GM12892 (cell line): Measurements from ENCODE around the gene DNAJA3.

ENCODE experiments used
- DNase-seq: peaks from one replicate; pipeline ENCODE4 v3.0.0; 2011; ENCODE audit not compliant: insufficient read length
- FAIRE-seq: peaks from 2 replicates; lab custom pipeline; 2011; peaks lifted over from hg19 to GRCh38; lab: Jason Lieb, UNC
- POLR2A ChIP-seq: IDR thresholded peaks from 2 replicates; pipeline ENCODE4 v1.6.1; 2011; ENCODE audit warnings: low read depth, low read length, control low read depth
- POLR2AphosphoS5 ChIP-seq: IDR thresholded peaks from 2 replicates; pipeline ENCODE4 v1.6.1; 2011; ENCODE audit warnings: low read depth, low read length, control low read depth
- TAF1 ChIP-seq: IDR thresholded peaks from 2 replicates; pipeline ENCODE4 v1.6.1; 2011; ENCODE audit warnings: low read depth, mild to moderate bottlenecking, control low read depth, low read length, borderline replicate concordance

The DNAJA3 gene

DNA sequence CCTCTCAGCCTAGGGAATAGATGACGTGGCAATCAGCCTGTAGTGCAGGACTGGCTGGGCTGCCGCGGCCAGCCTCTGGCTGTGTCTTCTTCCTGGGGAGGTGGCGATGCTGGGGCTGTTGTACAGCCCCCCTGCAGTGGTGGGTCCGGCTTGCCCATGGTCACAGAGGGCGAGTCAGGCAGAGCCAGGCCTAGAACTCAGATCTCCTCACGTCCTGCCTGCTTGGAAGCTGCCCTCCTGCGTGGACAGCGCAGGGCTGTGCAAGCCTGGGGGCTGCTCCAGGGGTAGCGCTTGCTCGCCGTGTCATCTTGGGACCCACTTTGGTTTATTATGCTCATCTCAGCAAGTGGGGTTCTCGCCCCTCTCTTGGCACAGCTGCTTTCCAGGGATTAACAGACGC lies 29.4 kb downstream of the DNAJA3 start:
- no peak for DNase-seq
- FAIRE-seq, result no peak
- no peak for TF ChIP-seq POLR2A
- no peak for TF ChIP-seq POLR2AphosphoS5
- TF ChIP-seq TAF1, result no peak

DNA sequence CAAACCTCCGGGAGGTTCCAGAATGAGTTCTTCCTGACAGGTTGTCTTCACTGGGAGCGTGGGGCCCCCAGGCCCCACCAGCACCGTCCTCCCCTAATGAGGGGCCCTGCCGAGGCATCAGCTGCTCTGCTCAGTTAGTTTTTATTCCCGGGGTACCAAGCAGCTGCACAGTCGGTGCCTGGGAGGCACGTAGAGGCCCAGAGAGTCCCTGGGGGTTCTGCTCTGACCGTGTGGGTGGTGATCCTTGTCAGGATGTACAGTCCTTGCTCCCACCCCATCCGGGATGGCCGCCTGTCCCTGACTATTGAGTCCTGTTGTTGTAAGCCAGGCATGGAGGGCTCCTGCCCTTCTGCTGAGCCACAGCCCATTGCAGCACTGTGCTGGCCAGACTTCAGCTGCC lies 30.3 kb downstream of the DNAJA3 start:
- TF ChIP-seq POLR2A (no peak), TAF1 (no peak), POLR2AphosphoS5 (no peak)
- FAIRE-seq, result no peak
- no peak for DNase-seq

DNA sequence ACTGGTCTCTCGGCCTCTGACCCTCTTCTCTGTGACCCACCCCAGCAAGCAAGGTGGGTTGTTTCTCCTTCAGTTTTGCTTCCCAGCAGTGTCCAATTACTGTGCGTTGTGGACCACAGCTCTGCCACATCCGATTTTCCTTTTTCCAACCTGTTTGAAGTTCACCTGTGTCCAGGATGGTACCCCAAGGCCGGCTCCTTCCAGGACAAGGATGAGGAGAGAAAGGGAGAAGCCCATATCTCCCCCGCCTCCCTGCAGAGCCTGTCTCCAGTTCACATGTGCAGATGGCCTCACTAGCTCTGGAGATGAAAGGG lies 35.2 kb downstream of the DNAJA3 start:
- DNase-seq, result no peak
- no peak for FAIRE-seq
- TF ChIP-seq POLR2AphosphoS5, result no peak

DNA sequence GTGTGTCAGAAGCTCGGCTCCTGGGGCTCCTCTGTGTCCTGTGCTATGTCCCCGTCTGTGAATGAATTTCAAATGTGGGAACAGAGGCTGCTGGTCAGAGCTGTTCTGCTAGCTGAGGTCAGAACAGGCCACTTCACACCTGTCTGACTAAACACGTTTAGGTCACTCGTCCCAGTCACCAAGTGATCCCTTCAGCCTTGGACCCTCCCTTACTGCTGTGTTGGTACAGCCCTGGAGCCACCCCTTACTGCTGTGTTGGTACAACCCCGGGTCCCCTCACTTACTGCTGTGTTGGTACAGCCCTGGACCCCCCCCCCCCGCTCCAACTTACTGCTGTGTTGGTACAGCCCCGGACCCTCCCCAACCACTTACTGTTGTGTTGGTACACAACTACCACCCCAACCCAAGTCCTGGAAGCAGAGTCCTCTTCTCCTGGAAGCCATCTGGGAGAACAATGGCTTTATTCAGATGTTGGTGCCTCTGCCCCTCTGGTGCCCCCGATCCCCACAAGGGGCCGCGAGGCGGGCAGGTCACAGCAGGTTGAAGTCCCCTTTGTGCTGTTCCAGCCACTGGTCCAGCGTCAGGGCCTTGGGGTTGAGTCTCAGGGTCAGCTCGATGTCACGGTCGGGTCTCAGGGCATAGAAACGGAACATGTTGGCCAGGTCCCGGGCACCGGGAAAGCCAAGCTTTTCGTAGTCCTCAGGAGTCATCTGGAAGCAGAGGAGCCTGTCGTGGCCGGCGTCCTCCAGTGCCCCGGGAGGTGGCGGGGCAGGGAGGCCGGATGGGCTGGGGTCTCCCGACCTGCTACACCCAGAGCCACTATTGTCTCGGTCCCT lies 35.8 kb downstream of the DNAJA3 start:
- no peak for TF ChIP-seq TAF1
- TF ChIP-seq POLR2AphosphoS5, result peak; percentile 25; the same call in 1 of the 2 replicates
- TF ChIP-seq POLR2A, result peak; percentile 54; the same call in 1 of the 2 replicates
- DNase-seq (no peak), FAIRE-seq (no peak)

DNA sequence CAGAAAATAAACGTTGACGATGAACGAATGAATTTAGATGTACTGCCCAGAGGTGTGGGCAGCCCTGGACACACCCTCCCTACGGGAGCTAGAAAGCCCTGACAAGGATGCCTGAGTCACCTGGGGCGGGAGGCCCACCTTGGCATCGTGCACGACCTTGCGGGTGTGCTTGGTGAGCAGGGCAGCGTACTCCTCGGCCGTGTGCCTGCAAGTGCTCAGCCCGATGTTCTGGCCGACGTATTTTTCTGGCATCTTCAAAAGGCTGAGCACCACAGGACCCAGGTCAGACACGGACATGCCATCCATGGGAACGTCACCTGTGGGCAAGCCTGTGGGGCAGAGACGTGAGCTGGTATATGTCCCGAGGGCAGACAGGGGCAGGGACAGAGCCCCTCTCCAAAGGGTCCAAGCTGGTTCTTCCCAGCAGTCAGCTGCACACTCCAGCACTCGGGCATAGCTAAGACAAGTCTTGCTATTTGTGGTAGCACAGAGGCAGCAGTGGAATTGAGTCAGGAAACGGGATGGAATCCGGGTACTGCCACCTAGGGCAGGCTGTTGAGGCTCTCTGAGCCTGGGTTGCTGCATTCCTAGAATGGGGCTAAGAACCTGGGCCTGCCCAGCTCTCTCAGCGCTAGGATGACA lies 38.0 kb downstream of the DNAJA3 start:
- TF ChIP-seq TAF1 (no peak), POLR2A (no peak), POLR2AphosphoS5 (no peak)
- DNase-seq, result no peak
- FAIRE-seq, result no peak

DNA sequence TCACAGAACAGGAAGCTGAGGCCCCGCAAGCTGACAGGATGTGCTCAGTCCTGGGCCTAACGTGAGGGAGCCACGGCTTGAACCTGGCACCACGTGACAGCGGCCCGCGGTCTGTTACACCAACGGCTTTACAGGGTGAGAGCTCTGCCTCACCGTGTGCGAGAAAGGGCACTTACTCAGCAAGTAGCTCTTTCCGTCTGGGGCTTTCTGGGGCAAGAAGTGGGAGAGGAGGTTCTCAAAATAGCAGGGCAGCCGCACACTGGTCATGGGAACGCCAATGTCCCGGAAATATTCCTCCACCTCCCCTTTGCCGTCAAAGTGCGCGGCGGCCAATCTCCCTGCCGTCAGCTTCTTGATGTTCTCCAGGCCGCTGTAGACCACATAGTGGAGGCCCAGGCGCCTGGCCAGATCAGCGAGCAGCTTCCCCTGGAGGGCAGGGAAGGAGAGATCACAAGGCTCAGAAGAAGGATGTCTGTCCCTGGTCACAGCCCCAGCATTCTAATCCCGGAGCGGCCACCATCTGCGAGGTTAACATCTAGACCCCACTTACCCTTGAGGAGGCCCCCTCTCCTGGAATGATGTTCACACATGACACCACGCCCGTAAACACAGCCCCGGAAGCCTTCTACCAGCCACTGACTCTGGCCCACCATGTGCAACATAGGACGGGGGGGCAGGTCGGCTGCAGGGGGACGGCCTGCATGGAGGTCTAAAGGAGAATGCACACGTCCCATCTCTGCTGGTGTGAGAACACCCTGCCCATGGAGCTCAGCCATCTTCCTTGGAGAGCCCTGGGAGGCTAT lies 40.5 kb downstream of the DNAJA3 start:
- DNase-seq (no peak), FAIRE-seq (no peak)
- TF ChIP-seq TAF1 (no peak), POLR2AphosphoS5 (no peak), POLR2A (no peak)

DNA sequence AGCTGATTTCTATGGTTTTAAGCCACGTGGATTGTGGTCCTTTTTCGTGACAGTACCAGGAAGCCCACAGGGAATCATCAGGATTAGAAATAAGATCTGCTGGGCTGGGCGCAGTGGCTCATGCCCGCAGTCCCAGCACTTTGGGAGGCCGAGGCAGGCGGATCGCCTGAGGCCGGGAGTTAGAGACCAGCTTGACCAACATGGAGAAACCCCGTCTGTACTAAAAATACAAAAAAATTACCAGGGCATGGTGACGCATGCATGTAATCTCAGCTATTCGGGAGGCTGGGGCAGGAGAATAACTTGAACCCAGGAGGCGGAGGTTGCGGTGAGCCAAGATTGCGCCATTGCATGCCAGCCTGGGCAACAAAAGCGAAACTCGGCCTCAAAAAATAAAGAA lies 42.2 kb downstream of the DNAJA3 start:
- DNase-seq (no peak), FAIRE-seq (no peak)
- no peak for TF ChIP-seq TAF1
- TF ChIP-seq POLR2A, result no peak
- no peak for TF ChIP-seq POLR2AphosphoS5

DNA sequence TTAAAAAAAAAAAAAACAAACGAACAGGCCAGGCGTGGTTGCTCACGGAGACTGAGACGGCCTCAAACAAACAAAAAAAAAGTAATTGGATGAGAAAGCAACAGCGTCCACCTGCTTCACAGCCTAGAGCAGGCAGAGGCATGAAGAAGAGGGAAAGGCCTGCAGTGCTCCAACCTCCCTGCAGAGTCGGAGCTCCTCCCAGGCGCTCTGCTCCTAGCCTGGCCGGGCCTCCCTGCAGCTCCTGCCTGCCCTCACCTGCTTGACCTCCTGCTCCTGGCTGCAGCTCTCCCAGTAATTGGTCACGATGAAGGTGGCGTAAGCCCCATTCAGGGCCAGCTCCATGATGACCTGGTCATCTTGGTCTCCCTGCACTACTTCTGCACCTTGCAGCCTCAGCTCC lies 43.3 kb downstream of the DNAJA3 start:
- no peak for TF ChIP-seq POLR2A
- TF ChIP-seq POLR2AphosphoS5, result no peak
- no peak for TF ChIP-seq TAF1
- no peak for FAIRE-seq

DNA sequence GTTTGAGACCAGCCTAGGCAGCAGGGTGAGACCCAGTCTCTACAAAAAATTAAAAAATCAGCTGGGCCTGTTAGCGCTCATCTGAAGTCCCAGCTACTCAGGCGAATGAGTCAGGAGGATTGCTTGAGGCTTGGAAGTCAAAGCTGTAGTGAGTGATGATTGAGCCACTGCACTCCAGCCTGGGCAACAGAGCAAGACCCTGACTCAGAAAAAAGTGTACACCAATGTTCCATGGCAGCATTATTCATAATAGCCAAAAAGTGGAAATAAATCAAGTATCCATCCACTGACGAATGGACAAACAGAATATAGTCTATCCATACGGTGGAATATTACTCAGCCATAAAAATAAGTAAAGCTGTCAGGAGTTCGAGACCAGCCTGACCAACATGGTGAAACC lies 46.2 kb downstream of the DNAJA3 start:
- FAIRE-seq, result no peak
- no peak for TF ChIP-seq POLR2A
- no peak for TF ChIP-seq POLR2AphosphoS5
- no peak for TF ChIP-seq TAF1

More for the DNA sequence above, 43.3 kb downstream of the DNAJA3 start:
- DNase-seq, result no peak

DNA sequence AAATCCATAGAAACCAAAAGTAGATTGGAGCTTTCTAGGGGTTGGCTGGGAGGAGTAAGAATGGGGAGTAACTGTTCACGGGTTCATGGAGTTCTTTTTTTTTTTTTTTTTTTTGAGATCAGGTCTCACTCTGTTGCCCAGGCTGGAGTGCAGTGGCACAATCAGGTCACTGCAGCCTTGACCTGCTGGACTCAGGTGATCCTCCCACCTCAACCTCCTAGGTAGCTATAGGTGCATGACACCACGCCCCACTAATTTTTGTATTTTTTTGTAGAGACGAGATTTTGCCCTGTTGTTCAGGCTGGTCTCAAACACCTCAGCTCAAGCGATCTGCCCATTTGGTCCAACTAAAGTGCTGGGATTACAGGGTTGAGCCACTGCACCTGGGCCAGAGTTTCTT lies 47.2 kb downstream of the DNAJA3 start:
- no peak for TF ChIP-seq POLR2A
- DNase-seq (no peak), FAIRE-seq (no peak)

More for the DNA sequence above, 46.2 kb downstream of the DNAJA3 start:
- DNase-seq, result no peak

DNA sequence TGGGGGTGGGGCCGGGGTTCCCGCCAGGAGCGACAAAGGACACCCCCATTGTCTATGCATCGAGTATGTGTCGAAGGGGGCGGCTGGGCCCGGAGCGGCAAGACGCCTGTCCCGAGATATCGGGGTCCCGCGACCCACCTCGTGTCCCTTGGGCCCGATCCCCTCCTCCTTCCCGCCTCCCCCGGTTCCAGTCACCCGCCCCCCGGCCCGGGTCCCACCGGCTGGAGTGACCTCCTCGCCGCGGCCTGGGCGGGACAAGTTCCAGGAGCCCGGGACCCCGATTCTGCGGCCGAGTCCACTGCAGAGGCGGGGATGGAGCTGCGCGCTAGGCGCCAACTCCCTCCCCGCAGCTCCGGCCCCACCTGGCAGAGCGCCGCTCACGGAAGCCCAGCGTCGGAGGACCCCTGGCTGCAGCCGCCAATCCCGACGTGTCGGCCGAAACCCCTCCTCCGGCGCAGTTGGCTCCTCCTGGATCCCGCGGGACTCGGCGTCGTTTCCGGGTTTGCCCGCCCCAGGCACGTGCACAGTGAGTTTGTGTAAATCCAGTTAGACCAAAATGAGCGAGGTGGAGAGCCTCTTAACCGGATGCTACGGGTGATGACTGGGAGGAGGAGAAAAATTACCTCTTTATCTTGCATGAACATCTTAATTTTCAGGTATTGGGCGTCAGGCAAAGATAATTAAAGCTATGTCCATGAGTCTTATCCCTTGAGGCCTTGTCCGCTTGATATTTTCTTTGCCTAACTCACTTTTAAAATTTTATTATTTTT lies 48.7 kb downstream of the DNAJA3 start, which contains the start of gene NMRAL1:
NMRAL1 (minus strand) TSS at position 434 of the 770 bp plus-strand sequence. CDS start 493 bp downstream, outside the sequence.
- peak; percentile 62 for FAIRE-seq
- peak; percentile 89 for TF ChIP-seq POLR2A
- peak; percentile 76 for TF ChIP-seq POLR2AphosphoS5
- no peak for TF ChIP-seq TAF1
- peak; percentile 83 for DNase-seq
